GM23338 (cell line): ENCODE measurements around the gene PPP2R2B. TPM values are rescaled to one million over a fixed set of nuclear protein-coding genes. Genes with fewer than 3 reads are reported as not detected.

Experiments
- ATAC-seq: fragments of 200-7000 bp; cut with Tn5 transposase; 3 replicates; pipeline ENCODE4 v1.9.1; 2020
- DNase-seq: peaks from one replicate; pipeline ENCODE4 v3.0.0-alpha.2; 2015; ENCODE audit warnings: low spot score
- H2AFZ ChIP-seq: fragments of 200-600 bp; sonication (generic); 2 replicates; pipeline ENCODE4 v1.8.0; 2016; ENCODE audit warnings: antibody characterized with exemption, mild to moderate bottlenecking, moderate library complexity
- H3F3A ChIP-seq: fragments of 200-600 bp; sonication (generic); replicated peaks from 2 replicates; pipeline ENCODE4 v1.8.0; 2017; ENCODE audit warnings: antibody characterized with exemption, mixed run types, low read depth
- H3K27ac ChIP-seq: fragments of 200-600 bp; sonication (generic); 2 replicates; pipeline ENCODE4 v1.6.1; 2016; ENCODE audit warnings: low read depth
- H3K27me3 ChIP-seq: fragments of 200-600 bp; sonication (generic); 2 replicates; pipeline ENCODE4 v1.8.0; 2016; ENCODE audit warnings: mild to moderate bottlenecking, mixed run types, moderate library complexity; ENCODE audit not compliant: insufficient read depth
- H3K36me3 ChIP-seq: fragments of 200-600 bp; sonication (generic); 2 replicates; pipeline ENCODE4 v1.8.0; 2016; ENCODE audit warnings: mild to moderate bottlenecking; ENCODE audit not compliant: insufficient read depth
- H3K4me1 ChIP-seq: fragments of 200-600 bp; sonication (generic); 2 replicates; pipeline ENCODE4 v1.8.0; 2016; ENCODE audit warnings: mild to moderate bottlenecking, moderate library complexity; ENCODE audit not compliant: insufficient read depth
- H3K4me2 ChIP-seq: fragments of 200-600 bp; sonication (generic); 2 replicates; pipeline ENCODE4 v1.7.1; 2017; ENCODE audit warnings: mixed run types
- H3K4me3 ChIP-seq: fragments of 200-600 bp; sonication (generic); 2 replicates; pipeline ENCODE4 v1.6.1; 2016; ENCODE audit warnings: mixed run types
- H3K79me2 ChIP-seq: fragments of 200-600 bp; sonication (generic); replicated peaks from 2 replicates; pipeline ENCODE4 v1.8.0; 2017; ENCODE audit warnings: mild to moderate bottlenecking; ENCODE audit not compliant: insufficient read depth
- H3K9me2 ChIP-seq: fragments of 200-600 bp; sonication (generic); 2 replicates; pipeline ENCODE4 v1.8.0; 2017; ENCODE audit not compliant: insufficient read depth
- H4K20me1 ChIP-seq: fragments of 200-600 bp; sonication (generic); replicated peaks from 2 replicates; pipeline ENCODE4 v1.8.0; 2017; ENCODE audit warnings: mild to moderate bottlenecking; ENCODE audit not compliant: insufficient read depth
- H3K27ac Mint-ChIP-seq: 2 replicates; pipeline ENCODE4 v1.8.0; 2020; ENCODE audit warnings: inconsistent platforms, mild to moderate bottlenecking, moderate library complexity, mixed read lengths
- H3K27me3 Mint-ChIP-seq: 3 replicates; pipeline ENCODE4 v1.8.0; 2022; ENCODE audit warnings: low read depth, mild to moderate bottlenecking, moderate library complexity, mixed read lengths, inconsistent platforms; ENCODE audit not compliant: insufficient read depth, poor library complexity
- H3K36me3 Mint-ChIP-seq: 3 replicates; pipeline ENCODE4 v1.8.0; 2021; ENCODE audit warnings: low read depth, mild to moderate bottlenecking, inconsistent platforms, moderate library complexity, mixed read lengths
- H3K4me1 Mint-ChIP-seq: 3 replicates; pipeline ENCODE4 v1.8.0; 2020; ENCODE audit warnings: mild to moderate bottlenecking, inconsistent platforms, mixed read lengths
- H3K4me3 Mint-ChIP-seq: 3 replicates; pipeline ENCODE4 v1.8.0; 2021; ENCODE audit warnings: moderate library complexity, mild to moderate bottlenecking, inconsistent platforms, mixed read lengths
- H3K9me3 Mint-ChIP-seq: 3 replicates; pipeline ENCODE4 v1.8.0; 2020; ENCODE audit warnings: moderate library complexity, mild to moderate bottlenecking, inconsistent platforms, mixed read lengths
- CREB1 ChIP-seq: fragments of 250-450 bp; sonication (Bioruptor Pico); IDR thresholded peaks from 2 replicates; pipeline ENCODE4 v1.5.0; 2020; ENCODE audit warnings: low read depth, mild to moderate bottlenecking, moderate library complexity
- EZH2 ChIP-seq: fragments of 200-600 bp; sonication (generic); IDR thresholded peaks from one replicate; pipeline ENCODE4 v1.8.0; 2017; ENCODE audit warnings: antibody characterized with exemption, mild to moderate bottlenecking, low read depth; ENCODE audit not compliant: unreplicated experiment
- REST ChIP-seq: IDR thresholded peaks from one replicate; pipeline ENCODE4 v1.6.1; 2018; ENCODE audit warnings: antibody characterized with exemption; ENCODE audit not compliant: unreplicated experiment
- ZNF114 ChIP-seq: fragments of 250-450 bp; sonication (Bioruptor Pico); IDR thresholded peaks from 2 replicates; pipeline ENCODE4 v1.5.0; 2020; ENCODE audit warnings: mild to moderate bottlenecking, moderate library complexity
- polyA plus RNA-seq: library from polyadenylated mRNA; unstranded; fragments of >200 nt; fragmentation: Nextera tagmentation; extraction: Ambion mirVana; gene quantifications from 2 replicates; pipeline ENCODE4 v1.2.1, GENCODE V29; 2016
- total RNA-seq: library from RNA; depleted of rRNA; stranded (reverse); fragments of >200 nt; shearing (Covaris generic); gene quantifications from 2 replicates; pipeline ENCODE4 v1.2.3, GENCODE V29; 2014
- TF ChIP-seq, protein P1 (sequence below): fragments of 250-450 bp; sonication (Bioruptor Pico); IDR thresholded peaks from 2 replicates; pipeline ENCODE4 v1.5.0; 2020; ENCODE audit warnings: mild to moderate bottlenecking, moderate library complexity
- TF ChIP-seq, protein P2 (sequence below), 2 experiments: fragments of 200-600 bp in 1 of 2; sonication (generic) in 1 of 2; conservative IDR thresholded peaks; 2 replicates each; pipeline versions ENCODE4 v1.5.1 to v1.6.1; 2016 to 2017; ENCODE audit warnings: antibody characterized with exemption in 2 of 2, low read depth in 2 of 2, mild to moderate bottlenecking in 2 of 2, moderate library complexity in 1 of 2

The PPP2R2B gene
- total and polyA plus RNA-seq, 2 experiments from 2014 or later, result 21.3 to 33.9 TPM

- Histone ChIP-seq H3K9me2 (0 out of 2 replicates have a peak, but pooled peaks cover 3% of the 10 kb centered on the region), H3K4me3 (no peak overlapping the region), H3K79me2 (no peaks in the 10 kb centered on the region), H3K36me3 (no peaks in the 10 kb centered on the region; the same call in 1 of the 2 replicates), H3K4me2 (no peak overlapping the region), H3K27me3 (no peaks in the 10 kb centered on the region), H2AFZ (no peak overlapping the region), H4K20me1 (no peaks in the 10 kb centered on the region), H3F3A (no peaks in the 10 kb centered on the region), H3K4me1 (peaks cover 23% of the 10 kb centered on the region), H3K27ac (no peak overlapping the region)
- Mint-ChIP-seq H3K27me3 (peaks cover 4% of the 10 kb centered on the region), H3K36me3 (peaks cover 10% of the 10 kb centered on the region), H3K4me1 (peaks cover 24% of the 10 kb centered on the region), H3K27ac (no peak overlapping the region), H3K4me3 (no peak overlapping the region), H3K9me3 (peaks cover 8% of the 10 kb centered on the region)
- ATAC-seq (peak; percentile 37), DNase-seq (peak; percentile 59)
- TF ChIP-seq REST (peak; percentile 77), CREB1 (no peak)
Measured at GRCh38 chr5:146624179-146624578, 254.4 kb downstream of the PPP2R2B start.

GRCh38 chr5:146623666-146624065, 254.9 kb downstream of the PPP2R2B start:
- peaks cover 24% of the 10 kb centered on the region for H3K4me1 Mint-ChIP-seq
- Histone ChIP-seq H4K20me1 (no peaks in the 10 kb centered on the region), H3K9me2 (0 out of 2 replicates have a peak, but pooled peaks cover 3% of the 10 kb centered on the region), H3K4me1 (peaks cover 23% of the 10 kb centered on the region), H3K79me2 (no peaks in the 10 kb centered on the region), H3K4me2 (no peak overlapping the region), H3K36me3 (no peaks in the 10 kb centered on the region; the same call in 1 of the 2 replicates), H3K4me3 (no peak overlapping the region), H3K27me3 (no peaks in the 10 kb centered on the region), H2AFZ (no peak overlapping the region), H3F3A (no peaks in the 10 kb centered on the region), H3K27ac (no peak overlapping the region)
- no peak overlapping the region for H3K4me3 Mint-ChIP-seq
- peaks cover 4% of the 10 kb centered on the region for H3K27me3 Mint-ChIP-seq
- ATAC-seq (no peak), DNase-seq (no peak)
- TF ChIP-seq, protein P1, sequence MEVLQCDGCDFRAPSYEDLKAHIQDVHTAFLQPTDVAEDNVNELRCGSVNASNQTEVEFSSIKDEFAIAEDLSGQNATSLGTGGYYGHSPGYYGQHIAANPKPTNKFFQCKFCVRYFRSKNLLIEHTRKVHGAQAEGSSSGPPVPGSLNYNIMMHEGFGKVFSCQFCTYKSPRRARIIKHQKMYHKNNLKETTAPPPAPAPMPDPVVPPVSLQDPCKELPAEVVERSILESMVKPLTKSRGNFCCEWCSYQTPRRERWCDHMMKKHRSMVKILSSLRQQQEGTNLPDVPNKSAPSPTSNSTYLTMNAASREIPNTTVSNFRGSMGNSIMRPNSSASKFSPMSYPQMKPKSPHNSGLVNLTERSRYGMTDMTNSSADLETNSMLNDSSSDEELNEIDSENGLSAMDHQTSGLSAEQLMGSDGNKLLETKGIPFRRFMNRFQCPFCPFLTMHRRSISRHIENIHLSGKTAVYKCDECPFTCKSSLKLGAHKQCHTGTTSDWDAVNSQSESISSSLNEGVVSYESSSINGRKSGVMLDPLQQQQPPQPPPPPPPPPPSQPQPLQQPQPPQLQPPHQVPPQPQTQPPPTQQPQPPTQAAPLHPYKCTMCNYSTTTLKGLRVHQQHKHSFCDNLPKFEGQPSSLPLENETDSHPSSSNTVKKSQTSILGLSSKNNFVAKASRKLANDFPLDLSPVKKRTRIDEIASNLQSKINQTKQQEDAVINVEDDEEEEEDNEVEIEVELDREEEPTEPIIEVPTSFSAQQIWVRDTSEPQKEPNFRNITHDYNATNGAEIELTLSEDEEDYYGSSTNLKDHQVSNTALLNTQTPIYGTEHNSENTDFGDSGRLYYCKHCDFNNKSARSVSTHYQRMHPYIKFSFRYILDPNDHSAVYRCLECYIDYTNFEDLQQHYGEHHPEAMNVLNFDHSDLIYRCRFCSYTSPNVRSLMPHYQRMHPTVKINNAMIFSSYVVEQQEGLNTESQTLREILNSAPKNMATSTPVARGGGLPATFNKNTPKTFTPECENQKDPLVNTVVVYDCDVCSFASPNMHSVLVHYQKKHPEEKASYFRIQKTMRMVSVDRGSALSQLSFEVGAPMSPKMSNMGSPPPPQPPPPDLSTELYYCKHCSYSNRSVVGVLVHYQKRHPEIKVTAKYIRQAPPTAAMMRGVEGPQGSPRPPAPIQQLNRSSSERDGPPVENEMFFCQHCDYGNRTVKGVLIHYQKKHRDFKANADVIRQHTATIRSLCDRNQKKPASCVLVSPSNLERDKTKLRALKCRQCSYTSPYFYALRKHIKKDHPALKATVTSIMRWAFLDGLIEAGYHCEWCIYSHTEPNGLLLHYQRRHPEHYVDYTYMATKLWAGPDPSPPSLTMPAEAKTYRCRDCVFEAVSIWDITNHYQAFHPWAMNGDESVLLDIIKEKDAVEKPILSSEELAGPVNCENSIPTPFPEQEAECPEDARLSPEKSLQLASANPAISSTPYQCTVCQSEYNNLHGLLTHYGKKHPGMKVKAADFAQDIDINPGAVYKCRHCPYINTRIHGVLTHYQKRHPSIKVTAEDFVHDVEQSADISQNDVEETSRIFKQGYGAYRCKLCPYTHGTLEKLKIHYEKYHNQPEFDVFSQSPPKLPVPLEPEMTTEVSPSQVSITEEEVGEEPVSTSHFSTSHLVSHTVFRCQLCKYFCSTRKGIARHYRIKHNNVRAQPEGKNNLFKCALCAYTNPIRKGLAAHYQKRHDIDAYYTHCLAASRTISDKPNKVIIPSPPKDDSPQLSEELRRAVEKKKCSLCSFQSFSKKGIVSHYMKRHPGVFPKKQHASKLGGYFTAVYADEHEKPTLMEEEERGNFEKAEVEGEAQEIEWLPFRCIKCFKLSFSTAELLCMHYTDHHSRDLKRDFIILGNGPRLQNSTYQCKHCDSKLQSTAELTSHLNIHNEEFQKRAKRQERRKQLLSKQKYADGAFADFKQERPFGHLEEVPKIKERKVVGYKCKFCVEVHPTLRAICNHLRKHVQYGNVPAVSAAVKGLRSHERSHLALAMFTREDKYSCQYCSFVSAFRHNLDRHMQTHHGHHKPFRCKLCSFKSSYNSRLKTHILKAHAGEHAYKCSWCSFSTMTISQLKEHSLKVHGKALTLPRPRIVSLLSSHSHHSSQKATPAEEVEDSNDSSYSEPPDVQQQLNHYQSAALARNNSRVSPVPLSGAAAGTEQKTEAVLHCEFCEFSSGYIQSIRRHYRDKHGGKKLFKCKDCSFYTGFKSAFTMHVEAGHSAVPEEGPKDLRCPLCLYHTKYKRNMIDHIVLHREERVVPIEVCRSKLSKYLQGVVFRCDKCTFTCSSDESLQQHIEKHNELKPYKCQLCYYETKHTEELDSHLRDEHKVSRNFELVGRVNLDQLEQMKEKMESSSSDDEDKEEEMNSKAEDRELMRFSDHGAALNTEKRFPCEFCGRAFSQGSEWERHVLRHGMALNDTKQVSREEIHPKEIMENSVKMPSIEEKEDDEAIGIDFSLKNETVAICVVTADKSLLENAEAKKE, result no peak
- TF ChIP-seq, protein P2, sequence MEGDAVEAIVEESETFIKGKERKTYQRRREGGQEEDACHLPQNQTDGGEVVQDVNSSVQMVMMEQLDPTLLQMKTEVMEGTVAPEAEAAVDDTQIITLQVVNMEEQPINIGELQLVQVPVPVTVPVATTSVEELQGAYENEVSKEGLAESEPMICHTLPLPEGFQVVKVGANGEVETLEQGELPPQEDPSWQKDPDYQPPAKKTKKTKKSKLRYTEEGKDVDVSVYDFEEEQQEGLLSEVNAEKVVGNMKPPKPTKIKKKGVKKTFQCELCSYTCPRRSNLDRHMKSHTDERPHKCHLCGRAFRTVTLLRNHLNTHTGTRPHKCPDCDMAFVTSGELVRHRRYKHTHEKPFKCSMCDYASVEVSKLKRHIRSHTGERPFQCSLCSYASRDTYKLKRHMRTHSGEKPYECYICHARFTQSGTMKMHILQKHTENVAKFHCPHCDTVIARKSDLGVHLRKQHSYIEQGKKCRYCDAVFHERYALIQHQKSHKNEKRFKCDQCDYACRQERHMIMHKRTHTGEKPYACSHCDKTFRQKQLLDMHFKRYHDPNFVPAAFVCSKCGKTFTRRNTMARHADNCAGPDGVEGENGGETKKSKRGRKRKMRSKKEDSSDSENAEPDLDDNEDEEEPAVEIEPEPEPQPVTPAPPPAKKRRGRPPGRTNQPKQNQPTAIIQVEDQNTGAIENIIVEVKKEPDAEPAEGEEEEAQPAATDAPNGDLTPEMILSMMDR (conservative IDR thresholded peaks at IDR 0.05; ENCODE audit: low read depth in 2 of 2), result no peak
- TF ChIP-seq ZNF114 (CRISPR knock-in tag), result no peak
- no peak for TF ChIP-seq EZH2
- peaks cover 10% of the 10 kb centered on the region for H3K36me3 Mint-ChIP-seq
- no peak overlapping the region for H3K27ac Mint-ChIP-seq
- H3K9me3 Mint-ChIP-seq, result peaks cover 8% of the 10 kb centered on the region
